Measurements from ENCODE around the gene VPS37C. TPM values are rescaled to one million over a fixed set of nuclear protein-coding genes. Genes with fewer than 3 reads are reported as not detected.

Gene VPS37C
- total RNA-seq, 2 donors from 2014 or later = 13.2 to 21.1 TPM

DNA sequence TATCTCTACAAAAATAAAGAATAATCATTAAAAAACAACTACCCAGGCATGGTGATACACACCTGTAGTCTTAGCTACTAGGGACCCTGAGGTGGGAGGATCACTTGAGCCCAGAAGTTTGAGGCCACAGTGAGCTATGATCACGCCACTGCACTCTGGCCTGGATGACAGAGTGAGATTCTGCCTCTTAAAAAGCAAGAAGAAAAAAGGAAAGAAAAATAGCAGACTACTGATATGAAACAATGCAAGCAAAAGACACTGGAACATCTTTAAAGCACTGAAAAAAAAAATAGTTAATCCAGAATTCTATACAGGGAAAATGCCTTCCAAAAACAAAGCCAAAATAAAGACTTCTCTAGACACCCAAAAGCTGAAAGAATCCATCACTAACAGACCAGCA, 5.9 kb downstream of the VPS37C start:
- intact Hi-C loops (cut with DNase I) = no loop called here
- Histone ChIP-seq H3K27ac (no peak overlapping the region), H3K4me3 (no peak overlapping the region), H3K27me3 (no peaks in the 10 kb centered on the region), H3K4me1 (peaks cover 71% of the 10 kb centered on the region), H3K9me3 (no peaks in the 10 kb centered on the region), H3K36me3 (replicated peaks in 1 of 2; ENCODE audit: insufficient read depth in 1 of 2, low read depth in 2 of 2) (no peaks in the 10 kb centered on the region)
- no peak for DNase-seq
- 100% methylated on average over 1 of the region's 1 CpG for WGBS, 2 donors
- no peak for ATAC-seq
- no peak for TF ChIP-seq POLR2A (IDR thresholded peaks at IDR 0.05)
- TF ChIP-seq CTCF (IDR thresholded peaks at IDR 0.05) = no peak

- Histone ChIP-seq H3K4me1 (peaks cover 73% of the 10 kb centered on the region), H3K27ac (peak overlapping the region in 1 of 4 donors; percentile 68), H3K4me3 (no peak overlapping the region), H3K9me3 (no peaks in the 10 kb centered on the region), H3K27me3 (no peaks in the 10 kb centered on the region), H3K36me3 (replicated peaks in 1 of 2; ENCODE audit: insufficient read depth in 1 of 2, low read depth in 2 of 2) (no peaks in the 10 kb centered on the region)
- intact Hi-C loops (cut with DNase I) = no loop called here
- ATAC-seq (no peak), DNase-seq (no peak)
- 94 to 98% methylated on average over 4 of the region's 4 CpGs for WGBS, 2 donors
- no peak for TF ChIP-seq CTCF (IDR thresholded peaks at IDR 0.05)
- TF ChIP-seq POLR2A (IDR thresholded peaks at IDR 0.05) = no peak
These were observed 6.7 kb downstream of the VPS37C start for GRCh38 chr11:61154528-61154927.

DNA sequence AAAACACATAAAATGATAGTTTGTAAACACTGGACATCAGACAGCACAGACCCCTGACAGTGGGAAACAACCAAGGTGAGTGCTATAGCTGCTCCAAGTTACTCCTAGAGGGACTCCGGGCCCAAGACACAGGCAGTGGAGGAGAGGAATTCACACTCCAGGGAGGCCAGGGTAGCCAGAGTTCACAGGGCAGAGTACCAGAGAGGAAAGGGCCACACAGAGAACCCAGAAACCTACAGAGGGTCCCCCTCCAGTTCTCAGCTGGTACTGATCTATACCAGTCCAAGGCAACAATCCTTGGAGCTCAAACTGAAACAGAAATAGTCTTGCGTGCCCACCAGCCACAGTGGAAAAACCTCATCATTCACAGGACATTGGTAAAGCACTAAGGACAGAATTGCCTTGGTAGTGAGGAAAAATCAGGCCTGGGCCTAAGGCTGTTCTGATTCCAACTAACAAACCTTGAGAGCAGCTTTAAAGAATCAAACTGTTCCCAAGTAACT, 7.6 kb downstream of the VPS37C start:
- H3K4me1 ChIP-seq = peaks cover 73% of the 10 kb centered on the region
- ATAC-seq (no peak), DNase-seq (no peak)
- 80 to 90% methylated on average over 2 of the region's 2 CpGs for WGBS, 2 donors
- H3K4me3 ChIP-seq = no peak overlapping the region
- no peaks in the 10 kb centered on the region for H3K27me3 ChIP-seq
- TF ChIP-seq CTCF (IDR thresholded peaks at IDR 0.05) (no peak), POLR2A (IDR thresholded peaks at IDR 0.05) (no peak)
- H3K9me3 ChIP-seq = no peaks in the 10 kb centered on the region
- H3K27ac ChIP-seq = peak overlapping the region; percentile 12 to 68 (median 62)
- H3K36me3 ChIP-seq (replicated peaks in 1 of 2; ENCODE audit: insufficient read depth in 1 of 2, low read depth in 2 of 2) = no peaks in the 10 kb centered on the region
- intact Hi-C loops (cut with DNase I) = no loop called here

DNA sequence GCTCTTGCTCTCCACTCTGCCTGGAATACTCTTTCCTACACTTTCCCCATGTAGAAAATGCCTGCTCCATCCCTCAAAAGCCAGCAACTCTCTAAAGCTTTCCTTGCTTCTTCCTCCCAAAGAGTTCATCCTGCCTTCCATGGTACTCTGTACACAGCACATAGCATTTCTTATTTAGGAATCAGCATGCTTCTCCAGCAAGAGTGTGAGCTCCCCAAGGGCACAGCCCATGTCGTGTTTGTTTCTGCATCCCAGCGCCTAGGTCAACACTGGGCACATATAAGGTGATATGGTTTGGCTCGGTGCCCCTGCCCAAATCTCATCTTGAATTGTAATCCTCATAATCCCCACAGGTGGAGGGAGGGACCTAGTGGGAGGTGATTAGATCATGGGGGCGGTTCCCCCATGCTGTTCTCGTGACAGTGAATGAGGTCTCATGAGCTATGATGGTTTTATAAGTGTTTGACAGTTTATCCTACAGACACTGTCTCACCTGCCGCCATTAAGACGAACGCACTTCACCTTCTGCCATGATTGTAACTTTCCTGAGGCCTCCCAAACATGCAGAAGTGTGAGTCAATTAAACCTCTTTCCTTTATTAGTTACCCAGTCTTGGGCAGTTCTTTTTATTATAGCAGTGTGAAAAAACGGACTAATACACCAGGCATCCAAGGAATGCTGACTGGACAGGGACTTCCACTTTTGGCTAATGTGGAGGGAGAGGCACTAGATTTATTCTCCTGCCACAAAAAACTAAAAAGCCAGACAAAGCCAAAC, 8.2 kb downstream of the VPS37C start:
- Histone ChIP-seq H3K4me1 (peaks cover 73% of the 10 kb centered on the region), H3K9me3 (no peaks in the 10 kb centered on the region), H3K27ac (peak overlapping the region; percentile 12 to 68 (median 62)), H3K36me3 (replicated peaks in 1 of 2; ENCODE audit: insufficient read depth in 1 of 2, low read depth in 2 of 2) (no peaks in the 10 kb centered on the region), H3K4me3 (no peak overlapping the region), H3K27me3 (no peaks in the 10 kb centered on the region)
- TF ChIP-seq POLR2A (IDR thresholded peaks at IDR 0.05) (no peak), CTCF (IDR thresholded peaks at IDR 0.05) (no peak)
- DNase-seq (no peak), ATAC-seq (peak; percentile 31)
- WGBS, 2 donors = 59 to 61% methylated on average over 9 of the region's 9 CpGs
- intact Hi-C loops (cut with DNase I) = no loop called here

All from body of pancreas (tissue), 4 donors.